Endothelial cell of umbilical vein (primary cell): ENCODE results near the gene RPRM. TPM values are rescaled to one million over a fixed set of nuclear protein-coding genes. Genes with fewer than 3 reads are reported as not detected.

Experiments
- BruUV-seq: library from RNA; stranded (reverse); fragments of 400-500 nt; replicated peaks from 2 replicates; lab custom pipeline; 2021; lab: Mats Ljungman, UMichigan
- CTCF ChIA-PET: fragments of 300-600, 350-600 bp; sonication (Branson Sonifier 250); formaldehyde crosslinking; loops from one replicate; lab custom pipeline; 2021; ENCODE audit warnings: antibody characterized with exemption, inconsistent platforms; lab: Charles Lee
- POLR2A ChIA-PET: fragments of 300-600, 350-600 bp; sonication (Branson Sonifier 250); formaldehyde crosslinking; loops from one replicate; lab custom pipeline; 2021; ENCODE audit warnings: antibody characterized with exemption, inconsistent platforms; lab: Charles Lee
- DNase-seq: peaks from one replicate; pipeline ENCODE4 v3.0.0-alpha.2; 2011; ENCODE audit warnings: low read depth, low spot score
- FAIRE-seq: peaks from 2 replicates; lab custom pipeline; 2011; peaks lifted over from hg19 to GRCh38; lab: Jason Lieb, UNC
- H2AFZ ChIP-seq: 2 replicates; pipeline ENCODE4 v1.6.0; 2012; ENCODE audit warnings: low read depth, low read length, control low read depth, inconsistent platforms
- H3K27ac ChIP-seq: 2 replicates; pipeline ENCODE4 v1.5.1; 2011; ENCODE audit warnings: low read depth, mild to moderate bottlenecking, control low read depth, low read length, moderate library complexity; ENCODE audit not compliant: insufficient read depth
- H3K27me3 ChIP-seq, 2 experiments: 2 replicates each; pipeline versions ENCODE4 v1.6.0 to v1.6.1; 2011; ENCODE audit warnings: low read length in 2 of 2, mixed read lengths in 1 of 2; ENCODE audit not compliant: control insufficient read depth in 2 of 2, insufficient read depth in 2 of 2
- H3K36me3 ChIP-seq, 2 experiments: 2 replicates in 1 of 2; 3 replicates in 1 of 2; pipeline ENCODE4 v1.5.1; 2011; ENCODE audit warnings: low read length in 2 of 2, mild to moderate bottlenecking in 1 of 2, moderate library complexity in 1 of 2; ENCODE audit not compliant: control insufficient read depth in 2 of 2, insufficient read depth in 2 of 2; ENCODE audit errors: extremely low read depth in 1 of 2
- H3K4me1 ChIP-seq: 3 replicates; pipeline ENCODE4 v1.5.1; 2011; ENCODE audit warnings: mild to moderate bottlenecking, low read length; ENCODE audit not compliant: control insufficient read depth, insufficient read depth; ENCODE audit errors: extremely low read depth
- H3K4me2 ChIP-seq: 2 replicates; pipeline ENCODE4 v1.6.1; 2011; ENCODE audit warnings: low read length, control low read depth, mixed read lengths; ENCODE audit not compliant: insufficient read depth
- H3K4me3 ChIP-seq, 3 experiments: fragments of 200-600 bp in 1 of 3; sonication (generic), shearing (Covaris generic) in 1 of 3; replicated peaks in 1 of 3; 2 replicates each; pipeline ENCODE4 v1.5.1; 2011 to 2016; ENCODE audit warnings: control low read depth in 3 of 3, low read length in 3 of 3, mild to moderate bottlenecking in 2 of 3, inconsistent platforms in 1 of 3, low read depth in 1 of 3, moderate library complexity in 1 of 3; ENCODE audit not compliant: insufficient read depth in 1 of 3
- H3K79me2 ChIP-seq: 2 replicates; pipeline ENCODE4 v1.6.0; 2012; ENCODE audit warnings: low read length, inconsistent platforms; ENCODE audit not compliant: control insufficient read depth, insufficient read depth
- H3K9ac ChIP-seq: replicated peaks from 2 replicates; pipeline ENCODE3; 2011; ENCODE audit warnings: low read length, control low read depth; ENCODE audit not compliant: insufficient read depth; ENCODE audit errors: extremely low read depth
- H3K9me1 ChIP-seq: replicated peaks from 3 replicates; pipeline ENCODE4 v1.6.0; 2011; ENCODE audit warnings: mild to moderate bottlenecking, low read length; ENCODE audit not compliant: control insufficient read depth, insufficient read depth; ENCODE audit errors: extremely low read depth
- H3K9me3 ChIP-seq: replicated peaks from 2 replicates; pipeline ENCODE4 v1.5.1; 2012; ENCODE audit warnings: low read length, inconsistent platforms; ENCODE audit not compliant: control insufficient read depth, insufficient read depth
- H4K20me1 ChIP-seq: replicated peaks from 2 replicates; pipeline ENCODE3; 2011; ENCODE audit warnings: mild to moderate bottlenecking, low read length; ENCODE audit not compliant: control insufficient read depth, insufficient read depth; ENCODE audit errors: extremely low read depth
- EZH2 ChIP-seq: IDR thresholded peaks from 2 replicates; pipeline ENCODE4 v1.6.1; 2012; ENCODE audit warnings: borderline replicate concordance, low read depth, mild to moderate bottlenecking, moderate library complexity, low read length, inconsistent platforms; ENCODE audit not compliant: severe bottlenecking
- FOS ChIP-seq: IDR thresholded peaks from 2 replicates; pipeline ENCODE4 v1.6.1; 2011; ENCODE audit warnings: mild to moderate bottlenecking, low read length, moderate library complexity, borderline replicate concordance; ENCODE audit not compliant: insufficient read depth
- GATA2 ChIP-seq: IDR thresholded peaks from 2 replicates; pipeline ENCODE4 v1.7.0; 2011; ENCODE audit warnings: low read depth, mild to moderate bottlenecking, moderate library complexity, mixed read lengths, low read length; ENCODE audit not compliant: insufficient read length, insufficient read depth
- JUN ChIP-seq: IDR thresholded peaks from 2 replicates; pipeline ENCODE4 v1.6.1; 2011; ENCODE audit warnings: borderline replicate concordance, low read depth; ENCODE audit not compliant: insufficient read length, insufficient read depth
- MYC ChIP-seq: IDR thresholded peaks from one replicate; pipeline ENCODE4 v1.6.1; 2011; ENCODE audit warnings: mild to moderate bottlenecking, low read depth, low read length
- POLR2A ChIP-seq: IDR thresholded peaks from 2 replicates; pipeline ENCODE4 v1.6.1; 2012; ENCODE audit warnings: low read depth, mild to moderate bottlenecking, control low read depth, low read length
- POLR2AphosphoS5 ChIP-seq: IDR thresholded peaks from 2 replicates; pipeline ENCODE4 v1.6.1; 2012; ENCODE audit warnings: low read depth, mild to moderate bottlenecking, control low read depth, low read length, moderate library complexity; ENCODE audit not compliant: insufficient read depth
- dilution Hi-C: fragments of 300-500 bp; cut with MboI; formaldehyde crosslinking; loops from one replicate; pipeline ENCODE4 v1.15.0; 2019; ENCODE audit warnings: low sequenced_read_pairs; ENCODE audit not compliant: extremely low pct_ligation_motif_present
- intact Hi-C: fragments of 100-400 bp; cut with micrococcal nuclease; formaldehyde crosslinking; loops from one replicate; pipeline ENCODE4 v1.10.0; 2022
- polyA plus RNA-seq, 4 experiments: library from polyadenylated mRNA; depleted of rRNA in 3 of 4; stranded (reverse) in 3 of 4; unstranded in 1 of 4; fragments of >200 nt; gene quantifications; 2 replicates each; pipeline versions ENCODE4 v1.2.1 to v1.2.3, GENCODE V29; 2011 to 2012; ENCODE audit warnings: missing spikeins in 1 of 4
- total RNA-seq: library from RNA; stranded (reverse); gene quantifications from 2 replicates; pipeline ENCODE4 v1.2.3, GENCODE V29; 2021
- TF ChIP-seq, protein P1 (sequence below): IDR thresholded peaks from 2 replicates; pipeline ENCODE4 v1.6.1; 2011; ENCODE audit not compliant: insufficient read depth, insufficient read length
- TF ChIP-seq, protein P2 (sequence below), 2 donors: IDR thresholded peaks; 1 replicate in 1 of 2; 2 replicates in 1 of 2; pipeline ENCODE4 v1.5.1; 2011; ENCODE audit warnings: low read length in 2 of 2, mild to moderate bottlenecking in 2 of 2, moderate library complexity in 2 of 2, control low read depth in 1 of 2, inconsistent platforms in 1 of 2, low read depth in 1 of 2; ENCODE audit not compliant: insufficient read depth in 1 of 2; ENCODE audit errors: extremely low read depth in 1 of 2

The RPRM gene
- total and polyA plus RNA-seq, 2 donors (not counting 3 experiments of a cell fraction or from before 2014, with no cell fraction given), result not detected

DNA sequence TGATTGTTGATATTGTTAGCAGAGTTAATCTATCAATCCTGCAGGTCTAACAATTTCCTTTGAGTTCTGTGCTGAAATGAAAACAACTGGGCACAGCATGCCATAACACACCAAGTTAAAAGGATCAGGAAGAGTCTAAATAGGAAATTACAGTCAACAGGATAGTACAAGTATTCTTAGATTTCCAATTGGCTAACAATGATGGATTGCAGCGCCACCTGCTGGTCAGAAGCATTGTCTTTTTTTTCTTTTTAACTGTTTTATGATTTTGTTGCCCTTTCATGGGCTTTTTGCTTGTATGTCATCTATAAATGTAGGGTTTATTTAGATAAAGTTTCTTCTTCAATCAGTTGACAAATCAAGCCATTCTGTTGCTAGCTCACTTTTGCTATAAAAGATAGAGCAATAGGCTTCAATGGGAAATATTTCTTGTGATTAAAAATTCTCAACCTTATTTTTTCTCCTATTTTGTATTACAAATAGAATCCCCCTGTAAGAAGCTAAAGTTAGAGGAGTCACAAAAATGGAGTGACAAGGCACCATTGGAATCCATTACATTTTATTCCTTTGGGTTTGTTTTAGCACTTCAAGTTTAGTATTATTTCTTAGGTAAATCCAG lies 40.8 kb upstream of the RPRM start:
- BruUV-seq, result no TSS peak
- peak; percentile 80 for FAIRE-seq
- Histone ChIP-seq H3K27me3 (no peaks in the 10 kb centered on the region), H3K79me2 (no peaks in the 10 kb centered on the region), H3K27ac (no peak overlapping the region), H3K9me1 (no peaks in the 10 kb centered on the region), H3K36me3 (no peaks in the 10 kb centered on the region), H2AFZ (no peak overlapping the region), H3K4me1 (no peaks in the 10 kb centered on the region), H3K9ac (no peak overlapping the region), H3K4me3 (no peak overlapping the region), H3K4me2 (no peak overlapping the region), H3K9me3 (no peaks in the 10 kb centered on the region), H4K20me1 (no peaks in the 10 kb centered on the region)
- TF ChIP-seq, protein P1, sequence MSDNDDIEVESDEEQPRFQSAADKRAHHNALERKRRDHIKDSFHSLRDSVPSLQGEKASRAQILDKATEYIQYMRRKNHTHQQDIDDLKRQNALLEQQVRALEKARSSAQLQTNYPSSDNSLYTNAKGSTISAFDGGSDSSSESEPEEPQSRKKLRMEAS, result no peak
- TF ChIP-seq, protein P2, sequence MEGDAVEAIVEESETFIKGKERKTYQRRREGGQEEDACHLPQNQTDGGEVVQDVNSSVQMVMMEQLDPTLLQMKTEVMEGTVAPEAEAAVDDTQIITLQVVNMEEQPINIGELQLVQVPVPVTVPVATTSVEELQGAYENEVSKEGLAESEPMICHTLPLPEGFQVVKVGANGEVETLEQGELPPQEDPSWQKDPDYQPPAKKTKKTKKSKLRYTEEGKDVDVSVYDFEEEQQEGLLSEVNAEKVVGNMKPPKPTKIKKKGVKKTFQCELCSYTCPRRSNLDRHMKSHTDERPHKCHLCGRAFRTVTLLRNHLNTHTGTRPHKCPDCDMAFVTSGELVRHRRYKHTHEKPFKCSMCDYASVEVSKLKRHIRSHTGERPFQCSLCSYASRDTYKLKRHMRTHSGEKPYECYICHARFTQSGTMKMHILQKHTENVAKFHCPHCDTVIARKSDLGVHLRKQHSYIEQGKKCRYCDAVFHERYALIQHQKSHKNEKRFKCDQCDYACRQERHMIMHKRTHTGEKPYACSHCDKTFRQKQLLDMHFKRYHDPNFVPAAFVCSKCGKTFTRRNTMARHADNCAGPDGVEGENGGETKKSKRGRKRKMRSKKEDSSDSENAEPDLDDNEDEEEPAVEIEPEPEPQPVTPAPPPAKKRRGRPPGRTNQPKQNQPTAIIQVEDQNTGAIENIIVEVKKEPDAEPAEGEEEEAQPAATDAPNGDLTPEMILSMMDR (IDR thresholded peaks at IDR 0.05; ENCODE audit: extremely low read depth in 1 of 2, insufficient read depth in 1 of 2, low read depth in 1 of 2, low read length in 2 of 2), result peak; percentile 49 to 58
- peak; percentile 48 for DNase-seq
- dilution Hi-C loops (no loop called here), intact Hi-C loops (loop anchor here (1.0 to 10.0 kb wide), 4 partner anchors 594 to 1345 kb away; partner anchors contain the start of gene STAM2)
- ChIA-PET CTCF (no interaction called here), POLR2A (no interaction called here)

DNA sequence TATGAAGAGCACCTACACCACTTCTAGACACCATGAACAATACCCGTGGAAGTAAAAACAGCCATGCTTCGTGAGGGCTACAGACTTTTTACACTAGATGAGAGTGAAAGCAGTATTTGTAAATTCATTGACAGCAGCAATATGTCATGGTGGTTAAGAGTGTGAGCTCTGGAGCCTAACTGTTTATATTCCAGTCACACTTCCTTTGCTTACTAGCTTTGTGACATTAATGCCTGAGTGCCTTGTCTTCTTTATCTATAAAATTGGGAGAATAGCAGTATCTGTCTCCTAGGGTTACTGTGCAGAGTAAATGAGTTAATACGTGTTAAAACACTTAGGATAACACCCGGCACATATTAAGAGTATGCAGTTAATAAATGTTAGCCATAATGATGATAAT lies 33.8 kb upstream of the RPRM start:
- dilution Hi-C loops, result no loop called here
- DNase-seq, result no peak
- H3K27me3 ChIP-seq, result no peaks in the 10 kb centered on the region
- H4K20me1 ChIP-seq, result no peaks in the 10 kb centered on the region
- H3K27ac ChIP-seq, result no peak overlapping the region
- no peaks in the 10 kb centered on the region for H3K9me1 ChIP-seq
- H3K79me2 ChIP-seq, result no peaks in the 10 kb centered on the region
- no peaks in the 10 kb centered on the region for H3K4me1 ChIP-seq
- H3K4me3 ChIP-seq, result no peak overlapping the region
- no TSS peak for BruUV-seq
- ChIA-PET CTCF (no interaction called here), POLR2A (no interaction called here)
- H2AFZ ChIP-seq, result no peak overlapping the region
- no peaks in the 10 kb centered on the region for H3K36me3 ChIP-seq
- intact Hi-C loops, result loop anchor here (10.0 kb wide), 1 partner anchor 1338 kb away; the partner anchor contains the start of gene STAM2
- no peak overlapping the region for H3K4me2 ChIP-seq
- no peak overlapping the region for H3K9ac ChIP-seq
- no peaks in the 10 kb centered on the region for H3K9me3 ChIP-seq
- TF ChIP-seq JUN (no peak), FOS (no peak), MYC (no peak), POLR2AphosphoS5 (no peak), POLR2A (no peak), EZH2 (no peak), GATA2 (no peak)
- TF ChIP-seq, protein P2 (IDR thresholded peaks at IDR 0.05; ENCODE audit: extremely low read depth in 1 of 2, insufficient read depth in 1 of 2, low read depth in 1 of 2, low read length in 2 of 2), result no peak
- TF ChIP-seq, protein P1, result no peak
- FAIRE-seq, result no peak
